CD4-positive, CD25-positive, alpha-beta regulatory T cell (primary cell): ENCODE measurements around the gene ANO8. TPM values are rescaled to one million over a fixed set of nuclear protein-coding genes. Genes with fewer than 3 reads are reported as not detected.

Experiments
- ATAC-seq, 2 donors: fragments of 150-1000 bp; cut with Tn5 transposase; one replicate each; pipeline ENCODE4 v1.10.0; 2021; ENCODE audit warnings: low read depth in 2 of 2, moderate number of reproducible peaks in 2 of 2, moderate library complexity in 1 of 2
- DNase-seq, 3 donors: peaks; one replicate each; pipeline versions ENCODE4 v3.0.0 to v3.0.0-alpha.2; 2012 to 2022; ENCODE audit warnings: mixed read lengths in 1 of 3
- H3K27ac ChIP-seq: one replicate; pipeline ENCODE4 v1.7.0; 2013; ENCODE audit warnings: mild to moderate bottlenecking, low read length; ENCODE audit not compliant: insufficient read depth, poor library complexity, severe bottlenecking
- H3K27me3 ChIP-seq: one replicate; pipeline ENCODE4 v1.7.0; 2013; ENCODE audit warnings: low read length; ENCODE audit not compliant: control insufficient read depth, insufficient read depth
- H3K36me3 ChIP-seq: one replicate; pipeline ENCODE4 v1.7.0; 2013; ENCODE audit warnings: mild to moderate bottlenecking, low read length, moderate library complexity; ENCODE audit not compliant: control insufficient read depth, insufficient read depth
- H3K4me1 ChIP-seq: 2 replicates; pipeline ENCODE4 v1.7.0; 2013; ENCODE audit warnings: mild to moderate bottlenecking, low read length; ENCODE audit not compliant: insufficient read depth, control insufficient read depth, poor library complexity, severe bottlenecking
- H3K4me3 ChIP-seq: one replicate; pipeline ENCODE4 v1.7.0; 2013; ENCODE audit warnings: low read depth, mild to moderate bottlenecking, low read length, moderate library complexity
- H3K9me3 ChIP-seq, 2 experiments: 1 replicate in 1 of 2; 2 replicates in 1 of 2; pipeline ENCODE4 v1.7.0; 2013; ENCODE audit warnings: low read length in 2 of 2, mild to moderate bottlenecking in 1 of 2, moderate library complexity in 1 of 2; ENCODE audit not compliant: control insufficient read depth in 2 of 2
- H3K27ac Mint-ChIP-seq, 3 donors: one replicate each; pipeline ENCODE4 v1.8.0; 2020 to 2022; ENCODE audit warnings: mild to moderate bottlenecking in 3 of 3, mixed read lengths in 3 of 3, moderate library complexity in 2 of 3
- H3K27me3 Mint-ChIP-seq: one replicate; pipeline ENCODE4 v1.8.0; 2022; ENCODE audit warnings: mild to moderate bottlenecking, mixed read lengths
- H3K36me3 Mint-ChIP-seq: one replicate; pipeline ENCODE4 v1.8.0; 2020; ENCODE audit warnings: mixed read lengths
- H3K4me1 Mint-ChIP-seq, 4 donors: one replicate each; pipeline ENCODE4 v1.8.0; 2020 to 2022; ENCODE audit warnings: mixed read lengths in 4 of 4, mild to moderate bottlenecking in 1 of 4
- H3K4me3 Mint-ChIP-seq, 4 donors: one replicate each; pipeline ENCODE4 v1.8.0; 2020 to 2022; ENCODE audit warnings: mild to moderate bottlenecking in 4 of 4, mixed read lengths in 4 of 4, moderate library complexity in 3 of 4
- H3K9me3 Mint-ChIP-seq, 7 donors: one replicate each; pipeline ENCODE4 v1.8.0; 2020 to 2022; ENCODE audit warnings: mixed read lengths in 7 of 7, mild to moderate bottlenecking in 3 of 7, moderate library complexity in 2 of 7
- polyA plus RNA-seq, 4 donors: library from polyadenylated mRNA; unstranded; fragments of 300-500 nt; fragmentation: Illumina TruSeq; gene quantifications; one replicate each; pipeline ENCODE4 v1.2.3, GENCODE V29; 2021
- total RNA-seq: library from RNA; stranded (reverse); gene quantifications from one replicate; pipeline ENCODE4 v1.2.3, GENCODE V29; 2022

ANO8 gene
- total and polyA plus RNA-seq, 5 donors from 2014 or later = 0.06 to 17.8 (median 0.10) TPM; not detected in 1

- no peaks in the 10 kb centered on the region for H3K36me3 Mint-ChIP-seq
- Histone ChIP-seq H3K27me3 (no peaks in the 10 kb centered on the region), H3K36me3 (no peaks in the 10 kb centered on the region), H3K27ac (peak overlapping the region; percentile 63), H3K4me1 (peaks cover 28% of the 10 kb centered on the region), H3K9me3 (no peaks in the 10 kb centered on the region), H3K4me3 (no peak overlapping the region)
- no peaks in the 10 kb centered on the region for H3K9me3 Mint-ChIP-seq
- ATAC-seq (peak; percentile 25 to 26), DNase-seq (peak in 2 of 3 donors; percentile 31 to 39)
- peaks cover 6% of the 10 kb centered on the region for H3K27me3 Mint-ChIP-seq
- H3K27ac Mint-ChIP-seq = no peak overlapping the region
- peak overlapping the region in 2 of 4 donors; percentile 85 to 88 for H3K4me3 Mint-ChIP-seq
- H3K4me1 Mint-ChIP-seq = peaks cover 0 to 21% (median 7%) of the 10 kb centered on the region in 4 donors
Observed at GRCh38 chr19:17328517-17329365, 5.9 kb downstream of the ANO8 start.

GRCh38 chr19:17327654-17328516, 6.8 kb downstream of the ANO8 start:
- Histone ChIP-seq H3K4me3 (no peak overlapping the region), H3K36me3 (no peaks in the 10 kb centered on the region), H3K27ac (peak overlapping the region; percentile 63), H3K27me3 (no peaks in the 10 kb centered on the region), H3K4me1 (peaks cover 26% of the 10 kb centered on the region), H3K9me3 (no peaks in the 10 kb centered on the region)
- H3K4me3 Mint-ChIP-seq = peak overlapping the region; percentile 35 to 88 (median 81)
- H3K9me3 Mint-ChIP-seq = no peaks in the 10 kb centered on the region
- peaks cover 6% of the 10 kb centered on the region for H3K27me3 Mint-ChIP-seq
- H3K27ac Mint-ChIP-seq = peak overlapping the region in 2 of 3 donors; percentile 38 to 65
- DNase-seq = peak; percentile 46 to 59 (median 55)
- H3K4me1 Mint-ChIP-seq = peaks cover 0 to 19% (median 5%) of the 10 kb centered on the region in 4 donors
- no peaks in the 10 kb centered on the region for H3K36me3 Mint-ChIP-seq
- ATAC-seq = peak; percentile 65 to 71

DNA sequence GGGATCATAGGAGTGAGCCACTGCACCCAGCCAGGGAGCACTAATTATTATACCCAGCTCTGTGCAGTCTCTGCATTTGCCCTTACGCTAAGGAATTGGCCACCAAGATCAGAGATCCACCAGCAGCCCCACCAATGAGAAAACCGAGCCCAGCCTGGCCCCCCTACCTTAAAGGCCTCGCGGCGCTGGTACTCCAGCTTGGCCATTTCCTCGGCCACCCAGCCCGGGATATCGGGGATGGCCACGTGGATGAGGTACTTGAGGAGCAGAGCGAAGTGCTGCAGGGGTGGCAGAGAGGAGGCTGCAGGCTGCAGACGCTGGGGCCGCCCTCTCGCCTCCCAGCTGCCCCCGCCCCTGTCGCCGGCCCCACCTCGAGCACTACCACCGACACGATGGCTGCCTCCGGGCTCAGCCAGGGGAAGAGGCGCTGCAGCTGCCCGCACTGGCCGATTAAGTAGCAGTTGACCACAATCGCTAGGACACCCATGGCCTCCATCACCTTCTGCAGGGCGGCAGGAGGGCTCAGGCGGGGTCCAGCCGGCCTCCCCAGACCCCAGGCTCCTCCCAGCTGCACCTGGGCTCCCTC, 7.5 kb downstream of the ANO8 start:
- H3K27me3 ChIP-seq = no peaks in the 10 kb centered on the region
- Mint-ChIP-seq H3K4me3 (peak overlapping the region; percentile 44 to 75 (median 70)), H3K9me3 (no peaks in the 10 kb centered on the region), H3K27ac (no peak overlapping the region), H3K36me3 (peaks cover 5% of the 10 kb centered on the region), H3K27me3 (peaks cover 6% of the 10 kb centered on the region), H3K4me1 (peaks cover 0 to 18% (median 5%) of the 10 kb centered on the region in 4 donors)
- no peak overlapping the region for H3K4me3 ChIP-seq
- H3K4me1 ChIP-seq = peaks cover 26% of the 10 kb centered on the region
- no peak for DNase-seq
- no peak overlapping the region for H3K27ac ChIP-seq
- no peaks in the 10 kb centered on the region for H3K9me3 ChIP-seq
- no peaks in the 10 kb centered on the region for H3K36me3 ChIP-seq
- ATAC-seq = no peak

GRCh38 chr19:17326595-17326966, 8.1 kb downstream of the ANO8 start:
- H3K4me3 ChIP-seq = no peak overlapping the region
- H3K4me3 Mint-ChIP-seq = peak overlapping the region; percentile 44 to 75 (median 70)
- peaks cover 0 to 18% (median 5%) of the 10 kb centered on the region in 4 donors for H3K4me1 Mint-ChIP-seq
- peaks cover 6% of the 10 kb centered on the region for H3K27me3 Mint-ChIP-seq
- peaks cover 26% of the 10 kb centered on the region for H3K4me1 ChIP-seq
- peaks cover 5% of the 10 kb centered on the region for H3K36me3 Mint-ChIP-seq
- H3K27ac Mint-ChIP-seq = no peak overlapping the region
- DNase-seq = no peak
- no peaks in the 10 kb centered on the region for H3K36me3 ChIP-seq
- no peaks in the 10 kb centered on the region for H3K9me3 ChIP-seq
- H3K27me3 ChIP-seq = no peaks in the 10 kb centered on the region
- H3K27ac ChIP-seq = no peak overlapping the region
- H3K9me3 Mint-ChIP-seq = no peaks in the 10 kb centered on the region
- no peak for ATAC-seq

GRCh38 chr19:17325881-17326594, 8.6 kb downstream of the ANO8 start:
- ATAC-seq = no peak
- Histone ChIP-seq H3K27ac (no peak overlapping the region), H3K4me1 (peaks cover 26% of the 10 kb centered on the region), H3K36me3 (no peaks in the 10 kb centered on the region), H3K9me3 (no peaks in the 10 kb centered on the region), H3K4me3 (no peak overlapping the region), H3K27me3 (no peaks in the 10 kb centered on the region)
- Mint-ChIP-seq H3K4me1 (peaks cover 0 to 18% (median 5%) of the 10 kb centered on the region in 4 donors), H3K36me3 (peaks cover 5% of the 10 kb centered on the region), H3K27me3 (peaks cover 6% of the 10 kb centered on the region), H3K9me3 (no peaks in the 10 kb centered on the region), H3K4me3 (peak overlapping the region in 3 of 4 donors; percentile 9 to 73 (median 68)), H3K27ac (no peak overlapping the region)
- DNase-seq = no peak

DNA sequence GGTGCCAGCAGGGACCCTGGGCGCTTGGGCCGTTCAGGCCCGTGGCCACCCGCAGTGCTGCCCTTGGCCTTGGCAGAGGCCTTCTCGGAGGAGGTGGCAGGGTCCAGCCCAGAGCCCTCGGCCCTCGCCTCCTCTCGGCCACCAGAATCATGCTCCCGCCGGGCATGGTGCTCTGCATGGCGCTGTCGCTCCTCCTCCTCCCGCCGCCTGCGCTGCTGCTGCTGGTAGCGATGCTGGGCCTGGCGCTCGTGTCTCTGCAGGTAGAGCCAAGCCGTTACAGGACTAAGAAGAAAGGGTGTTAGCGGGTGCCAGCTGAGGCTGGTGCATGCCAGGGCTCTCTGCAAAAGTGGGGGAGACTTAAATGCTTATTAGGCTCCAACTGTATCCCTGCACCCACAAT, 9.5 kb downstream of the ANO8 start:
- Mint-ChIP-seq H3K9me3 (no peaks in the 10 kb centered on the region), H3K27ac (no peak overlapping the region), H3K27me3 (no peaks in the 10 kb centered on the region), H3K4me3 (peak overlapping the region in 2 of 4 donors; percentile 32 to 58), H3K36me3 (peaks cover 5% of the 10 kb centered on the region), H3K4me1 (peaks cover 0 to 11% (median 5%) of the 10 kb centered on the region in 4 donors)
- no peaks in the 10 kb centered on the region for H3K27me3 ChIP-seq
- ATAC-seq = no peak
- H3K27ac ChIP-seq = no peak overlapping the region
- no peak overlapping the region for H3K4me3 ChIP-seq
- DNase-seq = no peak
- no peaks in the 10 kb centered on the region for H3K9me3 ChIP-seq
- peaks cover 8% of the 10 kb centered on the region for H3K36me3 ChIP-seq
- peaks cover 26% of the 10 kb centered on the region for H3K4me1 ChIP-seq
